GM19099 (cell line): ENCODE measurements around the gene RPS6KC1.

ENCODE experiments used
- POLR2A ChIP-seq: IDR thresholded peaks from 3 replicates; pipeline ENCODE4 v1.6.1; 2011; ENCODE audit warnings: low read depth; ENCODE audit not compliant: insufficient read length; ENCODE audit errors: extremely low read depth

The RPS6KC1 gene

DNA sequence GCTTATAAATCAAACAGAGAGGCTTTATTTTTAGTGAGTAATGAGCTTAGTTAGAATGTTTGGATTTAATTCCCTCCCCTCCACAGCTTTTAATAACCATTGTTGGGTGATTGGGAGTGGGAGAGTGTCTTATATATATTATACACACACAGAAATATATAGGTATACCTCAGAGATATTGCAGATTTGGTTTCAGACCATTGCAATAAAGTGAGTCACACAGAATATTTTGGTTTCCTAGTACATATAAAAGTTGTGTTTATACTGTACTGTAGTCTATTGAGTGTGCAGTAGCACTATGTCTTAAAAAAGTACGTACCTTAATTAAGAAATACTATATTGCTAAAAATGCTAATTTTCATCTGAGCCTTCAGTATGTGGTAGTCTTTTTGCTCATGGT, 44.4 kb downstream of the RPS6KC1 start:
- TF ChIP-seq POLR2A = no peak

DNA sequence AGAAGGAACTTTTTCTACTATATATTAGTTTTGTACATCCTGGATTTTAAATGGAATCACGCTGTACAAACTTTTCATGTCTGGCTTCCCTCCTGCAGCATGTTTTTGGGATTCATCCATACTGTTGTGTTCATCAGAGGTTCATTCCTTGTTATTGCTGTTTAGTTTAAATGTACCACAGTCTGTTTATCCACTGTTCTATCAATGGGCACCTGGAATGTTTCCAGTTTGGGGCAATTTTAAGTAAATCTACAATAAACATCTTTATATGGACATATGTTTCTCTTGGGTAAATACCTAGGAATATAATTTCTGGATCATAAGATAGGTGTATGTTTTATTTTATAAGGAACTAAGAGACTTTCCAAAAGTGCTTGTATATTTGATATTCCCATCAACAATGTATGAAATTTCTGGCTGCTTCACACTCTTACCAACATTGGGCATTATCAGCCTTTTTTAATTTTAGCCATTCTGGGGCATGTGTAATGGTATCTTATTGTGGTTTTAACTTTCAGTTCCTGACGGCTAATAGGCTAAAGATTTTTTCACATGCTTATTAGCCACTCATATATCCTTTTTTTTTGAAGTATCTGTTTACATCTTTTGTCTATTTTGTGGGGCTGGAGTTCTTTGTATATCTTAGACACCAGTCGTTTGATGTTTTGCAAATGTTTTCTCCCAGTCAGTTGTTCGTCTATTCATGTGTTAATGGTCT, 48.8 kb downstream of the RPS6KC1 start:
- TF ChIP-seq POLR2A = no peak

GRCh38 chr1:213103377-213104306, 52.6 kb downstream of the RPS6KC1 start:
- TF ChIP-seq POLR2A = no peak

- no peak for TF ChIP-seq POLR2A
These were observed 53.6 kb downstream of the RPS6KC1 start for GRCh38 chr1:213104604-213105003.

DNA sequence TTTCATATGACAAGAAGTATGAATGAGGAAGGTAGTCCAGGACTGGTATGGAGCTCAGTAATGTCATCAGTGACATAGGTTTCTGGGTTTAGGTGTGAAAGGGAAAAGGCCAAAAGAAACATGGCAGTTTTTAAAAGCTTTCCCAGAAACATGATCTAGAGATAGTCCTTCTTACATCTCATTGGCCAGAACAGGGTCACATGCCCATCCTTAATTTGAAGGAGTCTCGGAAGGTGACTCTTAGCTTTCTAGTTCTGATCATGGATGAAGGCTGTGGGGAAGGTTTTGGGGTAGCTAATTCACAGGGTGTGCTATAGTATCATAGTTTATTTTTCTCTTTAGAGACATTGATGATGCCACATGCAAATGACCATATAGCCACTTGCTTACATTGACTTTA, 55.3 kb downstream of the RPS6KC1 start:
- TF ChIP-seq POLR2A = no peak

GRCh38 chr1:213107613-213108012, 56.6 kb downstream of the RPS6KC1 start:
- no peak for TF ChIP-seq POLR2A

- TF ChIP-seq POLR2A = no peak
These were observed 59.6 kb downstream of the RPS6KC1 start for GRCh38 chr1:213110349-213111300.

- TF ChIP-seq POLR2A = no peak
These were observed 60.5 kb downstream of the RPS6KC1 start for GRCh38 chr1:213111502-213111901.

GRCh38 chr1:213119794-213120193, 68.8 kb downstream of the RPS6KC1 start:
- TF ChIP-seq POLR2A = no peak

- TF ChIP-seq POLR2A = no peak
These were observed 69.3 kb downstream of the RPS6KC1 start for GRCh38 chr1:213120386-213120785.

DNA sequence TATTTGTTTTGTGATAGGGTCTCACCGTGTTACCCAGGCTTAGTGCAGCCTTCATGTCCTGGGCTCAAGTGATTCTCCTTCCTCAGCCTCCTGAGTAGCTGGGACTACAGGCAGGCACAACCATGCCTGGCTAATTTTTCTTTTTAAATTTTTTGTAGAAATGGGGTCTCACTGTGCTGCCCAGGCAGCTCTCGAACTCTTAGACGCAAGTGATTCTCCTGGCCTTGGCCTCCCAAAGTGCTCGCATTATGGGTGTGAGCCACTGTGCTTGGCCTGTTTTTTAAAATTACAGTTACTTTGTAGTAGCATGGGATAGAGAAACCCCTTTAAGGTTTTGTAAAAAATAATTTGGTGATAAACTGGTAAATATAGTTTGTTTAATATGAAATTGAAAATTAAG, 69.9 kb downstream of the RPS6KC1 start:
- no peak for TF ChIP-seq POLR2A

GRCh38 chr1:213122514-213122929, 71.5 kb downstream of the RPS6KC1 start:
- TF ChIP-seq POLR2A = no peak

DNA sequence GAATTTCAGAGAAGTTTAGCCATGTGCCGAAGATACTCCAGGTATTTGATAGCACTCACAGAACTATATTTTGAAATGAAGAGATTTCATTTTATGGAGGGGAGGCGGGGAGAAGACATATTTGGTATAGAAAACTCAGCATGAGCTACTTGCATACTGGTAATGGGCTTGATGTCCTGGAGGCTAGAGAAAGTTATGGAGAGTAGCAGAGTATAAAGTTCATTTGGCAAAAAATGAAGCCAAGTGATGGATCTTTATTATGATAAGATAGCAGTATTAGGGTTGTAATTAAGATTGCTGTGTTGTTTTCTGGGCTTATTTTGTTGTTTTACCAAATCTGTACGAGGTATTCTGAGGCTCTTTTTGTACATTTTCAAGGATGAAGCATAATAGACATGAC, 72.0 kb downstream of the RPS6KC1 start:
- no peak for TF ChIP-seq POLR2A

- TF ChIP-seq POLR2A = no peak
These were observed 72.5 kb downstream of the RPS6KC1 start for GRCh38 chr1:213123536-213123935.

DNA sequence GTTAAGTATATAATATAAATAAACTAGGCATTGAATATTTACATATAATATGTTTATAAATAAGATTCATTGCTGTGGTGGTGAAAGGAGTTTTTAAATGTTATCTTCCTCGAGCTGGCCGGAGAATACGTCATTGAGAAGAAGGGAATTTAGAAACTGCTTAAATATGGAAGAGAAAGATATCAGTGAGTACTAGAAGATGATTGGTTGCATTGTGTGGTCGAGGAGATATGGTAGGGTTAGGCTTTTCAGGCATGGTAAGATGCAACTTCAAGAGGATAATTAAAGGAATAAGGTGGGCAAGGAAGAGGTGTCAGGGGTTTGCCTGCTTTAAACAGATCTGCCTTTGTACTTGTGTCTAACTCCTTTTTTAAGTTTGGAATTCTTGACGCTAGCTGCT, 73.5 kb downstream of the RPS6KC1 start:
- no peak for TF ChIP-seq POLR2A

- TF ChIP-seq POLR2A = no peak
These were observed 74.6 kb downstream of the RPS6KC1 start for GRCh38 chr1:213125643-213126042.

GRCh38 chr1:213127074-213127473, 76.0 kb downstream of the RPS6KC1 start:
- no peak for TF ChIP-seq POLR2A
